Body of pancreas (tissue), 4 donors: ENCODE data around the gene TNFRSF8. TPM values are rescaled to one million over a fixed set of nuclear protein-coding genes. Genes with fewer than 3 reads are reported as not detected.

Experiments used
- ATAC-seq: fragments of 150-250 bp; one replicate; pipeline ENCODE4 v1.9.1; 2016
- DNase-seq, 4 donors: peaks; one replicate each; pipeline ENCODE4 v3.0.0-alpha.2; 2019
- H3K27ac ChIP-seq, 4 donors: fragments of 200-600 bp; sonication (generic); 1 replicate in 3 of 4; 2 replicates in 1 of 4; pipeline versions ENCODE4 v1.5.1 to v1.6.1; 2016 to 2019; ENCODE audit warnings: mild to moderate bottlenecking in 1 of 4, mixed read lengths in 1 of 4, moderate library complexity in 1 of 4
- H3K27me3 ChIP-seq, 2 donors: fragments of 200-600 bp; sonication (generic); one replicate each; pipeline ENCODE4 v1.6.0; 2016; ENCODE audit warnings: mild to moderate bottlenecking in 1 of 2
- H3K36me3 ChIP-seq, 2 donors: fragments of 200-600 bp; sonication (generic); replicated peaks in 1 of 2; 2 replicates each; pipeline ENCODE4 v1.5.1; 2016; ENCODE audit warnings: low read depth in 2 of 2; ENCODE audit not compliant: insufficient read depth in 1 of 2
- H3K4me1 ChIP-seq: fragments of 200-600 bp; sonication (generic); one replicate; pipeline ENCODE4 v1.6.0; 2016
- H3K4me3 ChIP-seq, 2 donors: fragments of 200-600 bp; sonication (generic); 1 replicate in 1 of 2; 2 replicates in 1 of 2; pipeline ENCODE4 v1.5.1; 2016 to 2019
- H3K9me3 ChIP-seq, 3 donors: fragments of 200-600 bp; sonication (generic); 1 replicate in 2 of 3; 2 replicates in 1 of 3; pipeline ENCODE4 v1.5.1; 2016
- CTCF ChIP-seq, 7 experiments: fragments of 450-650 bp in 4 of 7; fragments of 200-600 bp in 3 of 7; sonication (generic) in 3 of 7; IDR thresholded peaks; one replicate each; pipeline ENCODE4 v1.5.1; 2016 to 2019; ENCODE audit warnings: antibody characterized with exemption in 7 of 7
- POLR2A ChIP-seq, 3 donors: fragments of 450-650 bp; IDR thresholded peaks; one replicate each; pipeline ENCODE4 v1.6.1; 2016; ENCODE audit warnings: antibody characterized with exemption in 3 of 3, mild to moderate bottlenecking in 2 of 3
- WGBS, 2 donors: methylation state at CpG; one replicate each; pipeline ENCODE4 v1.1.5; 2017; 5-methylcytosine and 5-hydroxymethylcytosine counted together
- intact Hi-C: fragments of 100-400 bp; cut with DNase I; formaldehyde crosslinking; loops from one replicate; pipeline ENCODE4 v1.15.1; 2023
- total RNA-seq, 2 donors: library from RNA; depleted of rRNA; stranded (reverse); fragments of >200 nt; gene quantifications; one replicate each; pipeline ENCODE4 v1.1.0, GENCODE V29; 2016

The TNFRSF8 gene
- total RNA-seq, 2 donors from 2014 or later = not detected

GRCh38 chr1:12173041-12173509, 110.0 kb downstream of the TNFRSF8 start:
- Histone ChIP-seq H3K27ac (peak overlapping the region in 2 of 4 donors; percentile 44 to 67), H3K27me3 (no peaks in the 10 kb centered on the region), H3K36me3 (no peaks in the 10 kb centered on the region), H3K4me1 (peaks cover 4% of the 10 kb centered on the region), H3K9me3 (no peaks in the 10 kb centered on the region), H3K4me3 (no peak overlapping the region)
- intact Hi-C loops = no loop called here
- ATAC-seq (no peak), DNase-seq (no peak)
- WGBS, 2 donors = 65 to 70% methylated on average over 3 of the region's 3 CpGs
- no peak for TF ChIP-seq POLR2A (IDR thresholded peaks at IDR 0.05)
- no peak for TF ChIP-seq CTCF (IDR thresholded peaks at IDR 0.05)

GRCh38 chr1:12173631-12174121, 110.6 kb downstream of the TNFRSF8 start:
- peak in 1 of 3 donors; percentile 26 for TF ChIP-seq POLR2A (IDR thresholded peaks at IDR 0.05)
- TF ChIP-seq CTCF (IDR thresholded peaks at IDR 0.05) = no peak

GRCh38 chr1:12174924-12175810, 112.1 kb downstream of the TNFRSF8 start:
- WGBS, 2 donors = 69 to 85% methylated on average over 12 to 17 of the region's 17 CpGs
- Histone ChIP-seq H3K27ac (peak overlapping the region in 2 of 4 donors; percentile 44 to 67), H3K9me3 (no peaks in the 10 kb centered on the region), H3K4me1 (peaks cover 12% of the 10 kb centered on the region), H3K36me3 (no peaks in the 10 kb centered on the region), H3K27me3 (no peaks in the 10 kb centered on the region), H3K4me3 (no peak overlapping the region)
- ATAC-seq (peak; percentile 16), DNase-seq (peak in 2 of 4 donors; percentile 39 to 60)
- intact Hi-C loops = no loop called here
- TF ChIP-seq CTCF (IDR thresholded peaks at IDR 0.05) = no peak

More at GRCh38 chr1:12173631-12174121, 110.6 kb downstream of the TNFRSF8 start:
- intact Hi-C loops = no loop called here
- no peaks in the 10 kb centered on the region for H3K36me3 ChIP-seq
- peak overlapping the region in 2 of 4 donors; percentile 44 to 67 for H3K27ac ChIP-seq
- 51 to 62% methylated on average over 7 to 11 of the region's 11 CpGs for WGBS, 2 donors
- ATAC-seq (no peak), DNase-seq (peak; percentile 29 to 77 (median 40))
- no peaks in the 10 kb centered on the region for H3K9me3 ChIP-seq
- no peak overlapping the region for H3K4me3 ChIP-seq
- no peaks in the 10 kb centered on the region for H3K27me3 ChIP-seq
- peaks cover 10% of the 10 kb centered on the region for H3K4me1 ChIP-seq

GRCh38 chr1:12176298-12177118, 113.4 kb downstream of the TNFRSF8 start:
- H3K27ac ChIP-seq = peak overlapping the region in 1 of 4 donors; percentile 74
- no peak for TF ChIP-seq POLR2A (IDR thresholded peaks at IDR 0.05)
- no peak for TF ChIP-seq CTCF (IDR thresholded peaks at IDR 0.05)
- ATAC-seq (no peak), DNase-seq (no peak)
- H3K4me3 ChIP-seq = no peak overlapping the region
- H3K9me3 ChIP-seq = no peaks in the 10 kb centered on the region
- peaks cover 12% of the 10 kb centered on the region for H3K4me1 ChIP-seq
- no peaks in the 10 kb centered on the region for H3K36me3 ChIP-seq
- intact Hi-C loops = no loop called here
- 76 to 80% methylated on average over 6 of the region's 6 CpGs for WGBS, 2 donors
- no peaks in the 10 kb centered on the region for H3K27me3 ChIP-seq
